Thyroid gland (tissue), 4 donors: ENCODE data around the gene PCBP3.

ENCODE experiments used
- CTCF ChIP-seq, 6 experiments: fragments of 200-600 bp in 3 of 6; fragments of 450-650 bp in 3 of 6; sonication (generic) in 3 of 6; IDR thresholded peaks; one replicate each; pipeline ENCODE4 v1.5.1; 2016 to 2019; ENCODE audit warnings: antibody characterized with exemption in 6 of 6, mild to moderate bottlenecking in 2 of 6, inconsistent platforms in 1 of 6, moderate library complexity in 1 of 6
- POLR2A ChIP-seq, 2 donors: fragments of 450-650 bp; IDR thresholded peaks; one replicate each; pipeline ENCODE4 v1.6.1; 2017; ENCODE audit warnings: antibody characterized with exemption in 2 of 2, mild to moderate bottlenecking in 2 of 2, moderate library complexity in 1 of 2

GRCh38 chr21:45935628-45936027 lies 292.1 kb downstream of the PCBP3 start:
- TF ChIP-seq POLR2A (IDR thresholded peaks at IDR 0.05) (no peak), CTCF (IDR thresholded peaks at IDR 0.05) (no peak)
